PC-9 (cell line): ENCODE data around the gene RASGRF1.

Source experiments
- EZH2 ChIP-seq: fragments of 200-600 bp; sonication (generic); IDR thresholded peaks from 2 replicates; pipeline ENCODE4 v1.8.0; 2017; ENCODE audit warnings: antibody characterized with exemption, low read depth
- TF ChIP-seq, protein P1 (sequence below): fragments of 200-600 bp; sonication (generic); conservative IDR thresholded peaks from 2 replicates; pipeline ENCODE4 v1.6.1; 2017; ENCODE audit warnings: mixed run types, antibody characterized with exemption, mild to moderate bottlenecking, moderate library complexity

GRCh38 chr15:79037848-79038247 lies 52.7 kb downstream of the RASGRF1 start:
- TF ChIP-seq, protein P1, sequence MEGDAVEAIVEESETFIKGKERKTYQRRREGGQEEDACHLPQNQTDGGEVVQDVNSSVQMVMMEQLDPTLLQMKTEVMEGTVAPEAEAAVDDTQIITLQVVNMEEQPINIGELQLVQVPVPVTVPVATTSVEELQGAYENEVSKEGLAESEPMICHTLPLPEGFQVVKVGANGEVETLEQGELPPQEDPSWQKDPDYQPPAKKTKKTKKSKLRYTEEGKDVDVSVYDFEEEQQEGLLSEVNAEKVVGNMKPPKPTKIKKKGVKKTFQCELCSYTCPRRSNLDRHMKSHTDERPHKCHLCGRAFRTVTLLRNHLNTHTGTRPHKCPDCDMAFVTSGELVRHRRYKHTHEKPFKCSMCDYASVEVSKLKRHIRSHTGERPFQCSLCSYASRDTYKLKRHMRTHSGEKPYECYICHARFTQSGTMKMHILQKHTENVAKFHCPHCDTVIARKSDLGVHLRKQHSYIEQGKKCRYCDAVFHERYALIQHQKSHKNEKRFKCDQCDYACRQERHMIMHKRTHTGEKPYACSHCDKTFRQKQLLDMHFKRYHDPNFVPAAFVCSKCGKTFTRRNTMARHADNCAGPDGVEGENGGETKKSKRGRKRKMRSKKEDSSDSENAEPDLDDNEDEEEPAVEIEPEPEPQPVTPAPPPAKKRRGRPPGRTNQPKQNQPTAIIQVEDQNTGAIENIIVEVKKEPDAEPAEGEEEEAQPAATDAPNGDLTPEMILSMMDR: no peak
- no peak for TF ChIP-seq EZH2
